K562 (cell line): ENCODE results near the gene COL20A1. TPM values are rescaled to one million over a fixed set of nuclear protein-coding genes. Genes with fewer than 3 reads are reported as not detected.

Experiments
- GABPA ChIP-seq: fragments of 200-800 bp; sonication (Bioruptor generic); conservative IDR thresholded peaks from 2 replicates; pipeline ENCODE4 v1.6.1; 2016; ENCODE audit warnings: low read depth, missing genetic modification characterization, missing compliant biosample characterization
- ZBTB40 ChIP-seq, 2 experiments: fragments of 450-650 bp in 1 of 2; sonication (generic) in 1 of 2; formaldehyde crosslinking in 1 of 2; IDR thresholded peaks; 2 replicates each; pipeline versions ENCODE4 v1.7.1 to v1.9.0; 2016 to 2022; ENCODE audit warnings: inconsistent platforms in 1 of 2, mild to moderate bottlenecking in 1 of 2, missing genetic modification reagents in 1 of 2
- polyA plus RNA-seq, 8 experiments: library from polyadenylated mRNA; depleted of rRNA in 4 of 8; stranded (reverse) in 5 of 8; unstranded in 3 of 8; fragments of >200 nt; fragmentation: Nextera tagmentation in 2 of 8; fragmentation: Illumina TruSeq in 1 of 8; extraction: Ambion mirVana in 2 of 8; extraction: Trizol in 1 of 8; gene quantifications; 2 replicates each; pipeline versions ENCODE4 v1.2.1 to v1.2.3, GENCODE V29; 2011 to 2014; ENCODE audit warnings: inconsistent platforms in 1 of 8, missing spikeins in 1 of 8
- total RNA-seq, 7 experiments: library from RNA; depleted of rRNA in 6 of 7; stranded (reverse); fragments of >200 nt in 6 of 7; fragmentation: Illumina TruSeq in 2 of 7; extraction: Trizol in 2 of 7; gene quantifications; 2 replicates each; pipeline versions ENCODE4 v1.2.1 to v1.2.3, GENCODE V29; 2011 to 2021; ENCODE audit warnings: low replicate concordance in 1 of 7

COL20A1 gene
- total and polyA plus RNA-seq, 9 of the 15 experiments (the other 6 are each of a cell fraction or from before 2014, with no cell fraction given): not detected

GRCh38 chr20:63326314-63327230 lies 33.6 kb downstream of the COL20A1 start (continued):
- peak; percentile 83 for TF ChIP-seq ZBTB40 (IDR thresholded peaks at IDR 0.05)
- no peak for TF ChIP-seq ZBTB40 (CRISPR knock-in tag; IDR thresholded peaks at IDR 0.05)
- peak; percentile 79 for TF ChIP-seq GABPA
